Activated T-cell treated with anti-CD3 and anti-CD28 coated beads, Interleukin-2, amount 50 U/mL, for 4 hours (primary cell): ENCODE results near the gene JARID2. TPM values are rescaled to one million over a fixed set of nuclear protein-coding genes. Genes with fewer than 3 reads are reported as not detected.

Experiments used
- ATAC-seq, 2 donors: fragments of 200-7000 bp; cut with Tn5 transposase; one replicate each; pipeline ENCODE4 v1.10.0; 2021
- DNase-seq: peaks from one replicate; pipeline ENCODE4 v3.0.0-alpha.2; 2020
- H3K27me3 Mint-ChIP-seq: one replicate; pipeline ENCODE4 v1.8.0; 2021; ENCODE audit warnings: low read depth, mixed read lengths
- H3K36me3 Mint-ChIP-seq: one replicate; pipeline ENCODE4 v1.8.0; 2022; ENCODE audit warnings: mixed read lengths; ENCODE audit not compliant: insufficient read depth
- H3K4me1 Mint-ChIP-seq: one replicate; pipeline ENCODE4 v1.8.0; 2021; ENCODE audit warnings: low read depth, mixed read lengths
- H3K4me3 Mint-ChIP-seq: one replicate; pipeline ENCODE4 v1.8.0; 2021; ENCODE audit warnings: mild to moderate bottlenecking, moderate library complexity, mixed read lengths
- H3K9me3 Mint-ChIP-seq: one replicate; pipeline ENCODE4 v1.8.0; 2021; ENCODE audit warnings: mixed read lengths
- total RNA-seq, 3 donors: library from RNA; stranded (reverse); gene quantifications; one replicate each; pipeline ENCODE4 v1.2.1, GENCODE V29; 2021

The JARID2 gene
- total RNA-seq, 3 donors from 2014 or later = 32.6 to 43.6 (median 37.2) TPM

- ATAC-seq (no peak), DNase-seq (no peak)
- H3K4me1 Mint-ChIP-seq = peaks cover 90% of the 10 kb centered on the region
- H3K27me3 Mint-ChIP-seq = no peaks in the 10 kb centered on the region
- H3K36me3 Mint-ChIP-seq = peaks cover 6% of the 10 kb centered on the region
- no peak overlapping the region for H3K4me3 Mint-ChIP-seq
- no peaks in the 10 kb centered on the region for H3K9me3 Mint-ChIP-seq
These were observed 186.1 kb downstream of the JARID2 start for GRCh38 chr6:15431762-15432483.

DNA sequence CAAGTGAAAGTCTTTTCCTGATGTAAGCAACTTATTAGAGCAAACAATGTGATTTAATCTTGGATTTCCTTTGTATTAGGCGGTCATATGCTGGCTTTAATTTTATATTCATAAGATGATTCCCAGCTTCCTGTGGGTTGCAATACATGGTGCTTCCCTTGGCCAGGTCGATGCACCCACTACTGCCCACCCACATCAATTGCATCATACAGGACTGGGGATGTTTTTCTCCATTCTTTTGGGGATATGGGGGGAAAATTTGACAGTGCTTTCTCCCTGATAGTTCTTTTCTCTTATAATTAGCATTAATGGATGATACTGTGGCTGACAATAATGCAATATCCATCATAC lies 187.6 kb downstream of the JARID2 start:
- no peak for DNase-seq
- H3K9me3 Mint-ChIP-seq = no peaks in the 10 kb centered on the region
- peaks cover 92% of the 10 kb centered on the region for H3K4me1 Mint-ChIP-seq
- peak overlapping the region; percentile 38 for H3K4me3 Mint-ChIP-seq
- H3K27me3 Mint-ChIP-seq = no peaks in the 10 kb centered on the region
- no peak for ATAC-seq
- H3K36me3 Mint-ChIP-seq = peaks cover 4% of the 10 kb centered on the region

- Mint-ChIP-seq H3K4me3 (no peak overlapping the region), H3K9me3 (no peaks in the 10 kb centered on the region), H3K36me3 (peaks cover 4% of the 10 kb centered on the region), H3K27me3 (no peaks in the 10 kb centered on the region), H3K4me1 (peaks cover 93% of the 10 kb centered on the region)
- no peak for ATAC-seq
- DNase-seq = no peak
These were observed 188.4 kb downstream of the JARID2 start for GRCh38 chr6:15434263-15434662.

- ATAC-seq = peak; percentile 21 to 39
- H3K4me3 Mint-ChIP-seq = no peak overlapping the region
These were observed 189.0 kb downstream of the JARID2 start for GRCh38 chr6:15434823-15435380.

DNA sequence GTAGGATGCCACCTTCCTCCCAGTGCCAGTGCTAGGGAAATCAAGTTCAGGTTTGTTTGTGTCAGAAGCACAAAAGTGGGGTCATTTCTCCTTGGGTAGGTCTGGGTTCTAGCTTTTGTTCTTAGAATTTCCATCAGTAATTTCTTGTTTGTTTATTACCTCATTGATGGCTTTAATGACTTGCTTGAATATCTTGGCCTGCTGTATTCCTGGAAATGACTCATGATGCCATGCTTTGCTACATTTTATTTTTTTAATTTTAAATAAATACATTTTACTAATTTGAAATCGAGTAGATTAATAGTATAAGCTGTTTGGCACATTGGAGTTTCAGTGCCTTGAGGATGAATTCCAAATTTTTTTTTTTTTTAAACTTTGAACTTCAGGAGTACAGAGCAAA lies 189.6 kb downstream of the JARID2 start:
- Mint-ChIP-seq H3K4me1 (peaks cover 96% of the 10 kb centered on the region), H3K9me3 (no peaks in the 10 kb centered on the region), H3K4me3 (no peak overlapping the region), H3K27me3 (no peaks in the 10 kb centered on the region), H3K36me3 (peaks cover 2% of the 10 kb centered on the region)
- no peak for DNase-seq
- ATAC-seq = no peak

More at GRCh38 chr6:15434823-15435380, 189.0 kb downstream of the JARID2 start:
- DNase-seq = no peak
- H3K9me3 Mint-ChIP-seq = no peaks in the 10 kb centered on the region
- H3K36me3 Mint-ChIP-seq = peaks cover 4% of the 10 kb centered on the region
- H3K27me3 Mint-ChIP-seq = no peaks in the 10 kb centered on the region
- H3K4me1 Mint-ChIP-seq = peaks cover 95% of the 10 kb centered on the region

GRCh38 chr6:15436451-15436850 lies 190.6 kb downstream of the JARID2 start:
- Mint-ChIP-seq H3K4me3 (no peak overlapping the region), H3K9me3 (no peaks in the 10 kb centered on the region), H3K36me3 (peaks cover 2% of the 10 kb centered on the region), H3K27me3 (no peaks in the 10 kb centered on the region), H3K4me1 (peaks cover 96% of the 10 kb centered on the region)
- no peak for DNase-seq
- ATAC-seq = no peak

GRCh38 chr6:15437090-15437635 lies 191.3 kb downstream of the JARID2 start:
- Mint-ChIP-seq H3K27me3 (no peaks in the 10 kb centered on the region), H3K4me3 (no peak overlapping the region), H3K4me1 (peaks cover 90% of the 10 kb centered on the region), H3K36me3 (peaks cover 2% of the 10 kb centered on the region), H3K9me3 (no peaks in the 10 kb centered on the region)
- DNase-seq (no peak), ATAC-seq (no peak)

- H3K36me3 Mint-ChIP-seq = peaks cover 8% of the 10 kb centered on the region
- DNase-seq (no peak), ATAC-seq (peak; percentile 19 to 49)
- no peaks in the 10 kb centered on the region for H3K27me3 Mint-ChIP-seq
- no peaks in the 10 kb centered on the region for H3K9me3 Mint-ChIP-seq
- peaks cover 71% of the 10 kb centered on the region for H3K4me1 Mint-ChIP-seq
- no peak overlapping the region for H3K4me3 Mint-ChIP-seq
These were observed 193.6 kb downstream of the JARID2 start for GRCh38 chr6:15439410-15440025.

DNA sequence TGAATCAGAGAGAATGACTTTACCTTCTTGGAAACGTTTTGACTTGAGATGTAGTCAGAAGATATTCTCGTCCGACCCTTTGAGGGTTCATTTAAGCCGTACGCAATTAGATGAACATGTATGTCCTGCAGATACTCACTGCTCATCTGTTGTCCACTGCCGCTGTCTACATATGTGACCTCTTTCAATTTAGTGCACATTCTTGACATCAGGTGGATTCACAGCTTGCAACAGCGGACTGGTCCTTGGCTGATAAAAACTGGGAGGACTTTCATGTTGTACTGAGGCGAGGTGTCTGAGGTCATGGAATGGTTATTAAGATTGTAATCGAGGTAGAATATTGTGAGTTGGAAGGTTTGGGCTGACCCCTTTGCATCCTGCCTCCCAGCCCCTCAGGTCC lies 194.2 kb downstream of the JARID2 start:
- Mint-ChIP-seq H3K27me3 (no peaks in the 10 kb centered on the region), H3K36me3 (peaks cover 8% of the 10 kb centered on the region), H3K4me1 (peaks cover 70% of the 10 kb centered on the region), H3K4me3 (no peak overlapping the region), H3K9me3 (no peaks in the 10 kb centered on the region)
- ATAC-seq (no peak), DNase-seq (no peak)

GRCh38 chr6:15441215-15441868 lies 195.5 kb downstream of the JARID2 start:
- peaks cover 66% of the 10 kb centered on the region for H3K4me1 Mint-ChIP-seq
- ATAC-seq (peak in 1 of 2 donors; percentile 45), DNase-seq (peak; percentile 23)
- no peaks in the 10 kb centered on the region for H3K27me3 Mint-ChIP-seq
- H3K9me3 Mint-ChIP-seq = no peaks in the 10 kb centered on the region
- H3K36me3 Mint-ChIP-seq = peaks cover 8% of the 10 kb centered on the region
- H3K4me3 Mint-ChIP-seq = no peak overlapping the region

GRCh38 chr6:15441981-15442380 lies 196.1 kb downstream of the JARID2 start:
- Mint-ChIP-seq H3K4me1 (peaks cover 64% of the 10 kb centered on the region), H3K27me3 (no peaks in the 10 kb centered on the region), H3K36me3 (peaks cover 9% of the 10 kb centered on the region), H3K4me3 (no peak overlapping the region), H3K9me3 (no peaks in the 10 kb centered on the region)
- no peak for DNase-seq
- ATAC-seq = no peak

GRCh38 chr6:15442467-15442866 lies 196.6 kb downstream of the JARID2 start:
- DNase-seq (no peak), ATAC-seq (no peak)
- no peaks in the 10 kb centered on the region for H3K9me3 Mint-ChIP-seq
- H3K4me1 Mint-ChIP-seq = peaks cover 64% of the 10 kb centered on the region
- H3K36me3 Mint-ChIP-seq = peaks cover 12% of the 10 kb centered on the region
- H3K4me3 Mint-ChIP-seq = no peak overlapping the region
- no peaks in the 10 kb centered on the region for H3K27me3 Mint-ChIP-seq

- ATAC-seq (no peak), DNase-seq (no peak)
- Mint-ChIP-seq H3K27me3 (no peaks in the 10 kb centered on the region), H3K4me3 (no peak overlapping the region), H3K4me1 (peaks cover 64% of the 10 kb centered on the region), H3K36me3 (peaks cover 12% of the 10 kb centered on the region), H3K9me3 (no peaks in the 10 kb centered on the region)
These were observed 197.4 kb downstream of the JARID2 start for GRCh38 chr6:15443119-15443830.
